Naive thymus-derived CD8-positive, alpha-beta T cell (primary cell): Measurements from ENCODE around the gene MKX. TPM values are rescaled to one million over a fixed set of nuclear protein-coding genes. Genes with fewer than 3 reads are reported as not detected.

Experiments used
- ATAC-seq, 2 donors: fragments of 150-1000 bp; cut with Tn5 transposase in 1 of 2; sonication (Bioruptor Pico), chemical (Tn5 transposase) in 1 of 2; 1 replicate in 1 of 2; 2 replicates in 1 of 2; pipeline ENCODE4 v1.10.0; 2021; ENCODE audit warnings: mild to moderate bottlenecking in 2 of 2, moderate library complexity in 2 of 2
- POLR2A ChIA-PET: fragments of 350-600 bp; sonication (Branson Sonifier 250); formaldehyde crosslinking; loops from one replicate; lab custom pipeline; 2021; ENCODE audit warnings: antibody characterized with exemption; lab: Charles Lee
- DNase-seq, 10 donors: peaks; one replicate each; pipeline versions ENCODE4 v3.0.0 to v3.0.0-alpha.2; 2020 to 2022
- H3K27ac Mint-ChIP-seq, 10 donors: one replicate each; pipeline ENCODE4 v1.8.0; 2020 to 2022; ENCODE audit warnings: mild to moderate bottlenecking in 10 of 10, mixed read lengths in 10 of 10, moderate library complexity in 4 of 10, inconsistent platforms in 1 of 10
- H3K27me3 Mint-ChIP-seq, 5 donors: one replicate each; pipeline ENCODE4 v1.8.0; 2021 to 2022; ENCODE audit warnings: mixed read lengths in 5 of 5
- H3K36me3 Mint-ChIP-seq, 3 donors: one replicate each; pipeline ENCODE4 v1.8.0; 2020 to 2022; ENCODE audit warnings: mixed read lengths in 3 of 3, mild to moderate bottlenecking in 2 of 3, inconsistent platforms in 1 of 3
- H3K4me1 Mint-ChIP-seq, 4 donors: one replicate each; pipeline ENCODE4 v1.8.0; 2021 to 2022; ENCODE audit warnings: mixed read lengths in 4 of 4
- H3K4me3 Mint-ChIP-seq, 10 donors: one replicate each; pipeline ENCODE4 v1.8.0; 2020 to 2022; ENCODE audit warnings: mild to moderate bottlenecking in 10 of 10, mixed read lengths in 10 of 10, moderate library complexity in 6 of 10, inconsistent platforms in 1 of 10
- H3K9me3 Mint-ChIP-seq, 9 donors: one replicate each; pipeline ENCODE4 v1.8.0; 2020 to 2022; ENCODE audit warnings: mixed read lengths in 9 of 9, mild to moderate bottlenecking in 3 of 9, inconsistent platforms in 1 of 9, moderate library complexity in 1 of 9
- polyA plus RNA-seq, 3 donors: library from polyadenylated mRNA; unstranded; fragments of 300-500 nt; fragmentation: Illumina TruSeq; gene quantifications; one replicate each; pipeline ENCODE4 v1.2.3, GENCODE V29; 2021
- total RNA-seq, 8 experiments: library from RNA in 2 of 8; stranded (reverse) in 2 of 8; gene quantifications; one replicate each; pipeline ENCODE4 v1.2.3 and lab custom pipeline; 2021 to 2026

The MKX gene
- total and polyA plus RNA-seq, 5 experiments from 2014 or later: not detected

DNA sequence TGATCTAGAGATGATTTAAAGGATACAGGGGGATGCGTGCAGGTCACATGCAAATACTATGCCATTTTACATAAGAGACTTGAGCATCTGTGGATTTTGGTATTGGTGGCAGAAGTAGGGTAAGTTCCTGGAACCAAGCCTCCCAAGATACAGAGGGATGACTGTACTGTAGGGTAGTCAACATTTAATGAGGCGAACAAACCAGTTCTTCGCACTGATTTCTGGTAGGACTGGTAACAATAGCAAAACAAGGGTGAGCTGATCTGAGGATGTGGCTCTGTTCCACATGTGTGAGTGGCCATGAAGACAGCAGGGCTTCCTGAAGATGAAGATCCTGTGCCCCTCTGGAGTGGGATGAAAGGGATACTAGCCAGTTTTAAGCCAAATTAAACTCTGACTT is 36.3 kb downstream of the MKX start:
- POLR2A ChIA-PET: no interaction called here
- H3K27ac Mint-ChIP-seq: peak overlapping the region in 1 of 10 donors; percentile 6
- H3K36me3 Mint-ChIP-seq: no peaks in the 10 kb centered on the region
- no peaks in the 10 kb centered on the region for H3K9me3 Mint-ChIP-seq
- H3K4me1 Mint-ChIP-seq: peaks cover 0 to 11% (median under 1%) of the 10 kb centered on the region in 4 donors
- H3K4me3 Mint-ChIP-seq: no peak overlapping the region
- ATAC-seq: no peak
- H3K27me3 Mint-ChIP-seq: peaks cover 0 to 17% (median 6%) of the 10 kb centered on the region in 5 donors
- no peak for DNase-seq

DNA sequence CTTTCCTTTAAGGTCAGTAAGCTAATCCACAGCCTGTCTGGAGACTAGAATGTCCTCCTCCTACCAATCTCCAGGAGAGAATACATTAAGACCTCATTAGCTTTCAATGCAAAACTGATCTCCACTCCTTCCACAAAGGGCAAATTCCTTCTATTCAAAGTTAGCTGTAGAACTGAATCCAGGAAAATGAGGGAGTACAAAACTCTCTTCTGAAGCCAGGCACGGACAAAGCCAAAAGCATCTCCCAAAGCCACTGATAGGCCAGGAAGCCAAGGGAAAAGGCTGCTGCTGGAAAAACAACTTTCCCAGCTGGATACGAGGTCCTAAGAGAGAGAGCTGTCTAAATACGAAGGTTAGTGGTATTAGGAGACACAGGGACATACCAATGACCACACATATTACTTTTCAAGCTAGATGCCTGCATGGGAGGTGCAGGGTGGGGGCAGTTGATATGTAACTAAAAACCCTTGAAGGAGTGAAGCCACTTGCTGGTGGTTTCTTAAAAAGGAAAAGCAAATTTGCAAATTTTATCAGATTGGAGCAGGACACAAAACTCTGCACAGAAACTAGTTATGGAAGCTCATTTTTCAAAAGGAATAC is 43.6 kb downstream of the MKX start:
- H3K9me3 Mint-ChIP-seq: no peaks in the 10 kb centered on the region
- POLR2A ChIA-PET: no interaction called here

DNA sequence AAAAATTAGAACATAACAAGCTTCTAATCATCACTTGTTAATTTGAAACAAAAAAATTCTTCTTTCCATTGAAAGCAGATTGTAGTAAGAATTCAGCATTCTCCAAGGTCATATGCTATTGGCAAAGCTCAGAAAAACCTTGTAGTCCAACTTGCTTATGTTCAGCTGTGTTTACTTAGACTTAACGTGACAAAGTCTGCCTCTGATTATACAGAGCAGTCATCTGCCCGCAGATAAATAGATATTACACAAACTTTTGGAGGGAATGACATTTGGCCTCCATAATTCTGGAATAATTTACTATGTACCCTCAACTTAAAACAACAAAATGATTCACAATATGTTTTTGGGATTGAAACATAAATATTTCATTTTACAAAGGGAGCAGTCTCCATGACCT is 45.8 kb downstream of the MKX start:
- no peak overlapping the region for H3K4me3 Mint-ChIP-seq
- H3K27me3 Mint-ChIP-seq: peaks cover 12 to 25% (median 14%) of the 10 kb centered on the region in 5 donors
- no peak for ATAC-seq
- no peak for DNase-seq
- H3K9me3 Mint-ChIP-seq: no peaks in the 10 kb centered on the region
- no peaks in the 10 kb centered on the region for H3K36me3 Mint-ChIP-seq
- H3K27ac Mint-ChIP-seq: no peak overlapping the region
- POLR2A ChIA-PET: no interaction called here
- no peaks in the 10 kb centered on the region for H3K4me1 Mint-ChIP-seq

More for the DNA sequence above, 43.6 kb downstream of the MKX start:
- no peak overlapping the region for H3K4me3 Mint-ChIP-seq
- ATAC-seq (no peak), DNase-seq (no peak)
- peaks cover 9 to 15% (median 14%) of the 10 kb centered on the region in 5 donors for H3K27me3 Mint-ChIP-seq
- H3K36me3 Mint-ChIP-seq: no peaks in the 10 kb centered on the region
- peak overlapping the region in 1 of 10 donors; percentile 36 for H3K27ac Mint-ChIP-seq
- H3K4me1 Mint-ChIP-seq: no peaks in the 10 kb centered on the region

- no peak overlapping the region for H3K27ac Mint-ChIP-seq
- no peak overlapping the region for H3K4me3 Mint-ChIP-seq
- peaks cover 12 to 26% (median 18%) of the 10 kb centered on the region in 5 donors for H3K27me3 Mint-ChIP-seq
- DNase-seq: no peak
- no peaks in the 10 kb centered on the region for H3K4me1 Mint-ChIP-seq
- H3K36me3 Mint-ChIP-seq: no peaks in the 10 kb centered on the region
- ATAC-seq: no peak
- POLR2A ChIA-PET: no interaction called here
- H3K9me3 Mint-ChIP-seq: no peaks in the 10 kb centered on the region
Observed at GRCh38 chr10:27698961-27699360, 46.7 kb downstream of the MKX start.

DNA sequence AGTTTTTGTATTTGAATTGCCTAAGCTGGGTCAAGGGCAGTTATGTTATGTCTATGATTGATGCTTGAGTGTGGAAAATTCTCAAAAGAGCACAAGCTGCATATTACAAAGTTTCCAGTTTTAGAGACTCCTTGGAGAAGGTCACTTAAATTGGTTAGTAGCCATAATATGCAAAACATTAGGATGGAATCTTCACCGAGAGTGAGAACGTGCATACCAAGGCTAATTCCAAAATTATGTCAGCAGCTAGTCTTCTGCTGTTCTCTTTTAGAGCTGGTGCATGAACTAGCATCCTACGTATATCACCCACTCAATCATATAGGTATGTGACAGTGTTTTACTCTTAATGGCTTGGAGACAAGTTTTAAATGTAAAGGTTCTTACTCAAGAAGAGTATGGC is 49.2 kb downstream of the MKX start:
- Mint-ChIP-seq H3K27me3 (peaks cover 12 to 26% (median 16%) of the 10 kb centered on the region in 5 donors), H3K27ac (no peak overlapping the region), H3K4me1 (no peaks in the 10 kb centered on the region), H3K4me3 (no peak overlapping the region), H3K9me3 (peaks cover 0 to 6% (median 0%) of the 10 kb centered on the region in 9 donors), H3K36me3 (no peaks in the 10 kb centered on the region)
- DNase-seq (no peak), ATAC-seq (no peak)
- POLR2A ChIA-PET: no interaction called here

DNA sequence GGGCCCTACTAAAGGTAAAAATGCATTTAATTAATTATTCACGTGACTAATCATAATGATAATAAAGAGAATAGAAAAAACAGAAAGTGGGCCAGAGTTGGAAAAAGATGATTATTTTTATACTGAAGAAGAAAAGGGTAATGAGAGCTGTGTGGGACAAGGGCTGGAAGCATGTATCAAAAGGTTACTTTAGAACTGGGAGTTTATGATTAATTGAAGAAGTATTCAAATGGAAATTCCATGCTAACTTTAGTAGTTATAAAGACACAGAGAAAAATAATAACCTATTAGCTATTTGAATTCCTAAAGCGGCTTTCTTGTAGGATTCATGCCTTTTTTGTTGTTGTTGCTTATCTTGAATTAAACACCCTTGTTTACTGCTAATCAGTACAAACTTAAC is 49.9 kb downstream of the MKX start:
- DNase-seq: no peak
- Mint-ChIP-seq H3K27ac (no peak overlapping the region), H3K9me3 (peaks cover 0 to 10% (median 0%) of the 10 kb centered on the region in 9 donors), H3K36me3 (no peaks in the 10 kb centered on the region), H3K4me3 (no peak overlapping the region), H3K27me3 (peaks cover 13 to 26% (median 16%) of the 10 kb centered on the region in 5 donors), H3K4me1 (no peaks in the 10 kb centered on the region)
- ATAC-seq: no peak
- POLR2A ChIA-PET: no interaction called here

DNA sequence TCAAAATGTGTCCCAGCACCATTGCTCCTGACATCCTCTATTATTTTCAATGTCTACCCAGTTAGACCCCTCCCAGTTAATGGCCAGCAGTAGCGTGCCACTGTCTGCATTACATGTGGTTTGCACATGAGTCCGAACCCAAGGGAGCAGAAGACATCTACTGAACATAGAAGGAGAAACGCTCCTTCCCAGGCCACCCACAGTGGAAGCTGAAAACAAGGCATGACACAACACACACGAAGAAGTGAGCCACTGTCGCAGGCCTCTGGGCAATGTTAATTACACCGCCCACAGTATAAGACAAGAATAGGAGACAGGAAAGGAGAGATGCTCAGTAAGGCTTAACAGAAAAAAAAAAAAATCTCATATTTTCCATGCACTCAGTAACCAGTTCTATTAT is 50.5 kb downstream of the MKX start:
- Mint-ChIP-seq H3K36me3 (no peaks in the 10 kb centered on the region), H3K4me3 (no peak overlapping the region), H3K9me3 (peaks cover 0 to 10% (median 0%) of the 10 kb centered on the region in 9 donors), H3K4me1 (no peaks in the 10 kb centered on the region), H3K27ac (no peak overlapping the region), H3K27me3 (peaks cover 15 to 26% (median 16%) of the 10 kb centered on the region in 5 donors)
- ATAC-seq (no peak), DNase-seq (no peak)
- POLR2A ChIA-PET: no interaction called here

GRCh38 chr10:27692663-27693062 is 53.0 kb downstream of the MKX start:
- H3K36me3 Mint-ChIP-seq: peaks cover 0 to 6% (median 0%) of the 10 kb centered on the region in 3 donors
- H3K4me3 Mint-ChIP-seq: no peak overlapping the region
- no peak overlapping the region for H3K27ac Mint-ChIP-seq
- POLR2A ChIA-PET: no interaction called here
- ATAC-seq: no peak
- H3K9me3 Mint-ChIP-seq: peaks cover 0 to 13% (median 8%) of the 10 kb centered on the region in 9 donors
- H3K27me3 Mint-ChIP-seq: peaks cover 12 to 32% (median 19%) of the 10 kb centered on the region in 5 donors
- H3K4me1 Mint-ChIP-seq: no peaks in the 10 kb centered on the region
- DNase-seq: no peak

DNA sequence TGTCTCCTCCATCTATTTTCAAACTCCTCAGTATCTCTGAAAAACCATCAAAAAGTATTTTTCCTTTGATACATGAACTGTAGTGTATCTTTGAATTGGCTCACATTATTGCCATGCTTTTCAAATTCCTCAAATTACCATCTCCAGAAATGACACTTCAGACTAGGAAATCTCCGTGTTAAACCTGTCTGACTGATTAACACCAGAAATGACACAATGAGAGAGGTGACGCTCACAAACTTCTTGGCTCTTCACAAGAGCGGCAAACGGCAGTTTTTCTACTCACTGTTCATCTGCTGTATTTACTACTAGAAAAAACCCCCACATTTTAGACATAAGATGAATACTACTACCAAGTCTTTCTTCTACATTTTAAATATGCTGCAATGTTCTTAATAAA is 56.6 kb downstream of the MKX start:
- POLR2A ChIA-PET: no interaction called here
- no peak overlapping the region for H3K4me3 Mint-ChIP-seq
- H3K36me3 Mint-ChIP-seq: peaks cover 0 to 6% (median 0%) of the 10 kb centered on the region in 3 donors
- DNase-seq: no peak
- no peak for ATAC-seq
- peaks cover 0 to 13% (median 8%) of the 10 kb centered on the region in 9 donors for H3K9me3 Mint-ChIP-seq
- H3K27me3 Mint-ChIP-seq: peaks cover 9 to 22% (median 16%) of the 10 kb centered on the region in 5 donors
- no peaks in the 10 kb centered on the region for H3K4me1 Mint-ChIP-seq
- no peak overlapping the region for H3K27ac Mint-ChIP-seq

GRCh38 chr10:27688276-27688675 is 57.3 kb downstream of the MKX start:
- Mint-ChIP-seq H3K4me3 (no peak overlapping the region), H3K9me3 (peaks cover 0 to 13% (median 8%) of the 10 kb centered on the region in 9 donors), H3K27ac (no peak overlapping the region), H3K27me3 (peaks cover 9 to 22% (median 15%) of the 10 kb centered on the region in 5 donors), H3K4me1 (no peaks in the 10 kb centered on the region), H3K36me3 (peaks cover 0 to 6% (median 0%) of the 10 kb centered on the region in 3 donors)
- POLR2A ChIA-PET: no interaction called here
- DNase-seq (no peak), ATAC-seq (no peak)

DNA sequence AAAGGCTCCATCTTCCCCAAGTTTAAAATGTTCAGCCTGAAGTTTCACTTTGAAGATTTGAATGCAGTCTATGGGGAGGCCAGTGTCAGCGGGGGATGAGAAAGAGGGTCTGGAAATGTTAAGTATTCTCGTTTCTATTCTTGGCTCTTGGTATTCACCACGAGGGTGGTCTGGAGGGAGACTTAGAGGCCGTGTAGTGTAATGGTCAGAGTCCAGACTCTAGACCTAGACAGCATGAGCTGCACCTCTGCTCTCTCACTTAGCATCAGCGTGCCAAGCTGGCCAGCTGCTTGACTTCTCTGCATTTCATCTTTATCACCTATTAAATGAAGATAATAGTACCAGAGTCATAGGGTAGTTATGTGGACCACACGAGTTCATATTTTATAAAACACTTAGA is 57.9 kb downstream of the MKX start:
- no peaks in the 10 kb centered on the region for H3K4me1 Mint-ChIP-seq
- POLR2A ChIA-PET: no interaction called here
- no peak overlapping the region for H3K27ac Mint-ChIP-seq
- ATAC-seq (no peak), DNase-seq (no peak)
- H3K4me3 Mint-ChIP-seq: no peak overlapping the region
- peaks cover 0 to 13% (median 8%) of the 10 kb centered on the region in 9 donors for H3K9me3 Mint-ChIP-seq
- peaks cover 0 to 6% (median 0%) of the 10 kb centered on the region in 3 donors for H3K36me3 Mint-ChIP-seq
- peaks cover 9 to 22% (median 15%) of the 10 kb centered on the region in 5 donors for H3K27me3 Mint-ChIP-seq

DNA sequence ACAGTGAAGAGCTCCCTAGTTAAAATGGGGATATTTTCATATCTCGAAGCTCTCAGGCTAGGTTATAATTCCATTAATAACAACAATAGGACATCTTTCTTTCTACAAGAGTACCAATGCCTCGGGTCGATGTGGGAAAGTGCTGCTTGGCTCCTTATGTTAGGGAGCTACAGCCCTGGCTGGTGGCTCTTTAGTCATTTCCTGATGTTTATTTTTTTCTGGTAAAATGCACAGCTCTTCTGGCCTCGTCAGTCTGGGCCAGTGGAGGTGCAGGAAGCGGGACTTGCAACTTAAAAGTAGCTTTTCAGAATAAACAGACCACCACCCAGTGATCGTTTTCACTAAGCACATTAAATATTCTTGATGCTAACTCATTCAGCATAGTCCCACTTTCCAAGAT is 58.3 kb downstream of the MKX start:
- Mint-ChIP-seq H3K4me1 (no peaks in the 10 kb centered on the region), H3K36me3 (peaks cover 0 to 6% (median 0%) of the 10 kb centered on the region in 3 donors), H3K27me3 (peaks cover 9 to 22% (median 15%) of the 10 kb centered on the region in 5 donors), H3K9me3 (peaks cover 0 to 13% (median 8%) of the 10 kb centered on the region in 9 donors), H3K4me3 (no peak overlapping the region), H3K27ac (no peak overlapping the region)
- DNase-seq: no peak
- POLR2A ChIA-PET: no interaction called here
- ATAC-seq: no peak

- POLR2A ChIA-PET: no interaction called here
- H3K4me1 Mint-ChIP-seq: no peaks in the 10 kb centered on the region
- no peak overlapping the region for H3K4me3 Mint-ChIP-seq
- ATAC-seq (no peak), DNase-seq (no peak)
- H3K9me3 Mint-ChIP-seq: peaks cover 0 to 13% (median 2%) of the 10 kb centered on the region in 9 donors
- no peak overlapping the region for H3K27ac Mint-ChIP-seq
- peaks cover 9 to 22% (median 11%) of the 10 kb centered on the region in 5 donors for H3K27me3 Mint-ChIP-seq
- peaks cover 0 to 6% (median 0%) of the 10 kb centered on the region in 3 donors for H3K36me3 Mint-ChIP-seq
Observed at GRCh38 chr10:27685681-27686080, 59.9 kb downstream of the MKX start.

- Mint-ChIP-seq H3K9me3 (no peaks in the 10 kb centered on the region), H3K4me3 (no peak overlapping the region), H3K36me3 (no peaks in the 10 kb centered on the region), H3K4me1 (no peaks in the 10 kb centered on the region), H3K27ac (no peak overlapping the region), H3K27me3 (peaks cover 4 to 11% (median 9%) of the 10 kb centered on the region in 5 donors)
- POLR2A ChIA-PET: no interaction called here
- no peak for ATAC-seq
- DNase-seq: no peak
Observed at GRCh38 chr10:27683226-27683625, 62.4 kb downstream of the MKX start.
